GM12864 (cell line): ENCODE measurements around the gene LMCD1.

Experiments used
- DNase-seq: peaks from one replicate; pipeline ENCODE4 v3.0.0-alpha.2; 2011; ENCODE audit warnings: low read depth
- H3K4me3 ChIP-seq: 2 replicates; pipeline ENCODE4 v1.5.1; 2011; ENCODE audit warnings: mild to moderate bottlenecking, low read depth, low read length, control low read depth
- CTCF ChIP-seq: IDR thresholded peaks from 2 replicates; pipeline ENCODE4 v1.5.1; 2011; ENCODE audit warnings: low read depth, mild to moderate bottlenecking, moderate library complexity, low read length, control low read depth, inconsistent platforms; ENCODE audit errors: missing control alignments

The LMCD1 gene

GRCh38 chr3:8472549-8472948, 29.1 kb upstream of the LMCD1 start:
- TF ChIP-seq CTCF = no peak
- DNase-seq = no peak

DNA sequence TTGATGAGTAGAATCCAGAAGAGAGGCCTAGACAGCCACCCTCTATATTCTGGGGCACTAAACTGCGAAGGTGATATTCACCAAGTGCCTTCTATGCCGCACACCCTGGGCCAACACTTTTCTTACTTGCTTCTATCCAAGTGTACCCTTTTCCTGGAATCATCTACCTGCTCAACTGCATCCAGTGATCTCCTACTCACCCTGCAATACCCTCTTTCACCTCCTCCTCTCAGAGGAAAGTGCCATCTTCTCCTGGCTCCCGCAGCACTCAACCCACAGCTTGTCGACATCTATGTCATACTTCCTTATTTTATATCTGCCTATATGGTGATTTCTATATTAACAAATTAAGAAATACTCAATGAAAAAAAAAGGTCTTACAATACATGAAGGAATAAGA, 28.6 kb upstream of the LMCD1 start:
- no peak for DNase-seq
- no peak overlapping the region for H3K4me3 ChIP-seq
- no peak for TF ChIP-seq CTCF

More at GRCh38 chr3:8472549-8472948, 29.1 kb upstream of the LMCD1 start:
- H3K4me3 ChIP-seq = no peak overlapping the region

DNA sequence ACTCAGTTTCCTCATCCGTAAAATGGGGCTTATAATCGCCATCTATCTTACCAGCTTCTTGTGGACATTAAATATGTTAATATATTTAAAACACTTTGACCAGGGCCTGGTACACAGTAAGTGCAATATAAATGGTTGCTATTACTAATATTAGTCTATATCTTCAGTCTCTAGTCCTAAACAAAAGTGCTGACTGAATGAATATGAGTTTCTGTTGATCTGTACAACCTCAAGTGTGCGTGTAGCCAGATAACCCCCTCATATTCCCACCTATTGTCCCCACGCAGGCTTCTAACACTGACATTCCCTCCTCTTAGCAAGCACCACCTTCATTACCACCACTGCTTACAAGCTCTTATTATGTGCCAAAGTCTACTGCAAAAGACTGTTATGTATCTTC, 27.6 kb upstream of the LMCD1 start:
- no peak overlapping the region for H3K4me3 ChIP-seq
- no peak for DNase-seq
- TF ChIP-seq CTCF = no peak

- no peak for DNase-seq
- no peak for TF ChIP-seq CTCF
- H3K4me3 ChIP-seq = no peak overlapping the region
Observed at GRCh38 chr3:8474991-8475390, 26.6 kb upstream of the LMCD1 start.

DNA sequence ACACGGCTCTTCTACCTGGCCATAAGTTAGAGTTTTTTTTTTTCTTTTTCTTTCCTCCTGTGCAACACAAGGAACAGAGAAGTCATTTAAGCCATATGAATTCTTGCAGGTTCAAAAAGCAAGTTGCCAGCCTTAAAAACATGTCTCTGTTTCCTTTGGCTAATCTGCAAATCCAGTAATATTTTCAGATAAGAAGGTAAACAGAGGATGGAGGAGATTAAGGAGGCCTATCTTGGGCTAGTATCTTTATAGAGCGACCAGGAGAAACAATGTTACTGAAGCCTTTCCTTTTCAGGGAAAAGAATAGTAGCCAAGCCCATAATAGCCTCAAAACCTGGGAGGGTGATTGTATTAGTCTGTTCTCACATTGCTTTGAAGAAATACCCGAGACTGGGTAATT, 20.9 kb upstream of the LMCD1 start:
- no peak for TF ChIP-seq CTCF
- no peak for DNase-seq
- H3K4me3 ChIP-seq = no peak overlapping the region

DNA sequence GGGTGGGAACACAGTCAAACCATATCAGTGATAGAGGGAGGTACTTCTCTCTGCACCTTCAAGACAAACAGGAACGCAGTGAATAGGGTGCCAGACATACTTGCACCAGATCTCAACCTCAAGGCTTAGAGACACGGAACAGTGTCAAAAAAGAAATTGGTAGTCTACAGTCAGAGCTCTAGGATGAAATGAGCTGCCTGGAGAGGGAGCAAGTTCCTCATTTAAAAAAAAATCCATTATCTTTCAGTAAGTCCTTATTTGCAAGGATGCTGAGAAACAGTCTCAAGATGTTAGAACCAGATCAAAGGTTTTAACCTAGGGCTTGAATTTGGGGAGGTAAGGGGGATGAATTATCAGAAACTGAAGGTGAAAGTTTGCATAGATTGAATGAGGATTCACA, 20.2 kb upstream of the LMCD1 start:
- no peak for TF ChIP-seq CTCF
- no peak for DNase-seq
- H3K4me3 ChIP-seq = no peak overlapping the region

DNA sequence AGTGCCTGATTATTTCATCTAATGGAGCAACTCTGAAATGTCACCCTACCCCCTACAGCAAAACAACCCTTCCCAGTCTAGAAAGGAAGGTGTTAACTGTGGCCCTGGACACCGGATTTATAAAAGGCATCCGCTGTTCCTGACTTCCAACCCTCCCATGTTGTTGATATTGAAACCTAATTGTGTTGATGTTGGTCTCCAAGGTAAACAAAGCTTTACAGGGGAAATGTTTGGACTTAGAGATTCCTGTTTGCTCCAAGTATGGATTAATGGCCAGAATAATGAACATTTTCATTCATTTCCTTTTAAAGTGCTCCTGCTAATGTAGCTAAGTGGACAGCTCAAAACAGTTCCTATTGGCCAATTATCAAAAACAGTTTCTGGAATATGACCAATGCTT, 19.4 kb upstream of the LMCD1 start:
- TF ChIP-seq CTCF = no peak
- no peak for DNase-seq
- H3K4me3 ChIP-seq = no peak overlapping the region
